ENCODE data around the gene PANK1.

PANK1 gene

DNA sequence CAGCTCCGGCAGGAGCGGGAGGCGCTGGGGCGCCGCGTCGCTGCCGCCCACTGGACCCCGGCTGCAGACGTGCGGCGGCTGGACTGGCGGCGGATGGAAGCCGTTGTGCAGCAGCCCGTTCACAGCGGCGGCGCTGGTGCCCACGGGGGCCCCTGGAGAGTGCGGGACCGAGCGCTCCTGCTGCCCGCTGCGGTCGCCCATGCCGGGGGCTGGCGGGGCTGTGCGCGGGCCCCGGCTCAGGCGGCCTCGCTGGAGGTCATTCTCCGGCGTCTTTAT is 413 bp downstream of the PANK1 start:
- peaks cover 0 to 6% of the 10 kb centered on the region in 2 donors for H3K36me3 ChIP-seq (replicated peaks in 1 of 2; ENCODE audit: control insufficient read depth in 2 of 2, insufficient read depth in 2 of 2, low read length in 2 of 2)
- H2AFZ ChIP-seq (ENCODE audit: low read length) = peak overlapping the region; percentile 89
- H2AK5ac ChIP-seq (ENCODE audit: low read depth, low read length) = peak overlapping the region; percentile 82
- peak overlapping the region; percentile 50 for H2BK120ac ChIP-seq (ENCODE audit: low read depth, low read length)
- no peak overlapping the region for H2BK12ac ChIP-seq (ENCODE audit: low read length)
- no peak for DNase-seq (ENCODE audit: low spot score)
- no peaks in the 10 kb centered on the region for H3K27me3 ChIP-seq (ENCODE audit: control insufficient read depth in 3 of 3, insufficient read depth in 3 of 3, low read depth in 1 of 3, low read length in 3 of 3)
- H2BK5ac ChIP-seq (ENCODE audit: low read length) = peak overlapping the region; percentile 97
- H3K4ac ChIP-seq (ENCODE audit: low read length) = no peak overlapping the region
- H3K79me1 ChIP-seq (ENCODE audit: low read depth, low read length) = no peaks in the 10 kb centered on the region
- peak overlapping the region; percentile 66 to 98 for H3K4me3 ChIP-seq (ENCODE audit: low read length in 2 of 2)
- H3K18ac ChIP-seq (ENCODE audit: low read length) = peak overlapping the region; percentile 97
- peak overlapping the region; percentile 70 for H3K23ac ChIP-seq (ENCODE audit: low read depth, low read length, poor library complexity)
- no peaks in the 10 kb centered on the region for H3K9me3 ChIP-seq (replicated peaks in 1 of 2; ENCODE audit: control insufficient read depth in 2 of 2, insufficient read depth in 1 of 2, low read depth in 1 of 2, low read length in 2 of 2)
- H3K9ac ChIP-seq (ENCODE audit: low read depth, low read length, poor library complexity) = peak overlapping the region; percentile 89
- no CpG with 5 or more reads among the region's 35 CpGs for WGBS, 2 donors (ENCODE audit: extremely low coverage in 2 of 2, insufficient read length in 2 of 2, insufficient replicate concordance in 1 of 2)
- no peak overlapping the region for H4K8ac ChIP-seq (ENCODE audit: low read depth, low read length)
- peak overlapping the region; percentile 95 for H3K14ac ChIP-seq (ENCODE audit: low read length)
- peaks cover 8 to 15% of the 10 kb centered on the region in 2 donors for H3K4me1 ChIP-seq (ENCODE audit: control insufficient read depth in 2 of 2, insufficient read depth in 1 of 2, low read depth in 1 of 2, low read length in 2 of 2)
- H3K4me2 ChIP-seq (ENCODE audit: insufficient read depth, low read length, poor library complexity, severe bottlenecking) = peak overlapping the region; percentile 58
- H4K91ac ChIP-seq (ENCODE audit: low read depth, low read length, poor library complexity) = no peak overlapping the region
- peak overlapping the region; percentile 63 for H2BK15ac ChIP-seq (ENCODE audit: low read length)
- peak overlapping the region; percentile 93 for H3K27ac ChIP-seq (replicated peaks; ENCODE audit: low read length)

DNA sequence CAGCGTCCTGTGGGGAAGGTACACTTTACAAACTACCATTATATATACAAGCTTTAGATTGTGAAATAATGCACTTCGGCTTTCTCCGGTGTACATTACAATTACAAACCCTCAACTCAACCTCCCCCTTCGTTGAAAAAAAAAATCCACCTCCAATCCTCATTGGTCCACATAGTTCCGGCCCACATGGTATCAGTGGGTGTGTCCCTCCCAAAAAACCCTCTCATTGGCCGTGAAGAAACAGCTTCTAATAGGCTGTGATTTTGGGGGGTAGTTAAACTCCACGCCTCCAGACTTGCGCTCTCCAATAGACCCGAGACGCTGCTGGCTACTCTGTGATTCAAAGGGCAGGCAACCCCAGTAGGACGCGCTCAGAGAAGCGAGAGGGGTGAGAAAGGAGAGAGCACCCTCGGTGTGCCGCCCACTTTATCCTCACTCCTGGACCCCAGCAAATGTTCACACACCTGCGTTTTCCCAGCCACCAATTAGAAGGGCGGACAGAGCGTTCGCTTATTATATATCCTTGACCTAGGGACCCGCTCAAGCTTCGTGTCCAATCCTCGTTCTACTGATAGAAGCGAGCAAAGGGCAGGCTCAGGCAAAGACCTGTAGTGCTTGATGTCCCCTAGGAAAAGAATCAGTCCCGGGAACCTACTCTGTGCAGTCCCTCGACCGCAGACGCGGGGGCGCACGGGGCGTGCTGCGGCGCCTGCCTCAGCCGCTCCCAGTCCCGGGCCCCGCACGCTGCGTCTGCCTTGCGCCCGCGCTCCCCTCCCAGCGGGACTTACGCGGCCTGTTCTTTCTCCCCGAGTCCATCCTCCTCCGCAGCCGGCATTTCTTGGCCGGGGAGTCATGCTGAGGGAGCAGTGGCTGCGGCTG is 991 bp downstream of the PANK1 start:
- DNase-seq (ENCODE audit: low spot score) = peak; percentile 93
- H2BK5ac ChIP-seq (ENCODE audit: low read length) = peak overlapping the region; percentile 97
- peak overlapping the region; percentile 66 to 98 for H3K4me3 ChIP-seq (ENCODE audit: low read length in 2 of 2)
- peak overlapping the region; percentile 50 for H2BK120ac ChIP-seq (ENCODE audit: low read depth, low read length)
- no CpG with 5 or more reads among the region's 49 CpGs for WGBS, 2 donors (ENCODE audit: extremely low coverage in 2 of 2, insufficient read length in 2 of 2, insufficient replicate concordance in 1 of 2)
- peak overlapping the region; percentile 58 for H3K4me2 ChIP-seq (ENCODE audit: insufficient read depth, low read length, poor library complexity, severe bottlenecking)
- peak overlapping the region; percentile 95 for H3K14ac ChIP-seq (ENCODE audit: low read length)
- no peak overlapping the region for H4K8ac ChIP-seq (ENCODE audit: low read depth, low read length)
- H3K18ac ChIP-seq (ENCODE audit: low read length) = peak overlapping the region; percentile 97
- H2BK12ac ChIP-seq (ENCODE audit: low read length) = no peak overlapping the region
- no peaks in the 10 kb centered on the region for H3K27me3 ChIP-seq (ENCODE audit: control insufficient read depth in 3 of 3, insufficient read depth in 3 of 3, low read depth in 1 of 3, low read length in 3 of 3)
- peak overlapping the region; percentile 89 for H3K9ac ChIP-seq (ENCODE audit: low read depth, low read length, poor library complexity)
- H3K79me1 ChIP-seq (ENCODE audit: low read depth, low read length) = no peaks in the 10 kb centered on the region
- peaks cover 8 to 15% of the 10 kb centered on the region in 2 donors for H3K4me1 ChIP-seq (ENCODE audit: control insufficient read depth in 2 of 2, insufficient read depth in 1 of 2, low read depth in 1 of 2, low read length in 2 of 2)
- H3K23ac ChIP-seq (ENCODE audit: low read depth, low read length, poor library complexity) = peak overlapping the region; percentile 70
- no peak overlapping the region for H3K4ac ChIP-seq (ENCODE audit: low read length)
- no peak overlapping the region for H4K91ac ChIP-seq (ENCODE audit: low read depth, low read length, poor library complexity)
- no peaks in the 10 kb centered on the region for H3K9me3 ChIP-seq (replicated peaks in 1 of 2; ENCODE audit: control insufficient read depth in 2 of 2, insufficient read depth in 1 of 2, low read depth in 1 of 2, low read length in 2 of 2)
- H2AFZ ChIP-seq (ENCODE audit: low read length) = peak overlapping the region; percentile 89
- peak overlapping the region; percentile 93 for H3K27ac ChIP-seq (replicated peaks; ENCODE audit: low read length)
- peak overlapping the region; percentile 63 for H2BK15ac ChIP-seq (ENCODE audit: low read length)
- H3K36me3 ChIP-seq (replicated peaks in 1 of 2; ENCODE audit: control insufficient read depth in 2 of 2, insufficient read depth in 2 of 2, low read length in 2 of 2) = peaks cover 0 to 12% of the 10 kb centered on the region in 2 donors
- H2AK5ac ChIP-seq (ENCODE audit: low read depth, low read length) = peak overlapping the region; percentile 82

DNA sequence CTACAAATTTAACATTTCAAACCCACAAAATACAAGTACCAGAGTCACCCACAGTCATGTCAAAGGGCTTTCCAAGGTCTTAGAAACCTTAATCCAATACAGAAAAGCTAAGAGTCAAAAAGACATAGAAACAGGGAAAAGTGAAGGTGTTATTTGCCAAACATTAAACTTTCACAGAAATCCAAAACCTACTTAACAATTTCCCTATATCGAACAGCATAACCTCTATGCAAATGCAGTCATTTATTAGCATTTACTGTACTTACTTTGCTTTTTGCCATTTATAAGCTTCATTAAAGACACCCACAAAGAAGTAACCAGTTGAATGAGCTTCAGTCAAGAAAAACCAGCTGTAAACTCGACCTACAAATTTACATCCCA is 1.6 kb downstream of the PANK1 start:
- DNase-seq (ENCODE audit: low spot score) = no peak
- Histone ChIP-seq H3K36me3 (replicated peaks in 1 of 2; ENCODE audit: control insufficient read depth in 2 of 2, insufficient read depth in 2 of 2, low read length in 2 of 2) (peaks cover 0 to 18% of the 10 kb centered on the region in 2 donors), H2BK5ac (ENCODE audit: low read length) (no peak overlapping the region), H3K79me1 (ENCODE audit: low read depth, low read length) (no peaks in the 10 kb centered on the region), H2BK12ac (ENCODE audit: low read length) (no peak overlapping the region), H4K8ac (ENCODE audit: low read depth, low read length) (no peak overlapping the region), H2BK120ac (ENCODE audit: low read depth, low read length) (no peak overlapping the region), H3K23ac (ENCODE audit: low read depth, low read length, poor library complexity) (no peak overlapping the region), H3K4me1 (ENCODE audit: control insufficient read depth in 2 of 2, insufficient read depth in 1 of 2, low read depth in 1 of 2, low read length in 2 of 2) (peaks cover 8 to 15% of the 10 kb centered on the region in 2 donors), H2AFZ (ENCODE audit: low read length) (peak overlapping the region; percentile 55), H3K9ac (ENCODE audit: low read depth, low read length, poor library complexity) (no peak overlapping the region), H3K4me2 (ENCODE audit: insufficient read depth, low read length, poor library complexity, severe bottlenecking) (peak overlapping the region; percentile 27), H3K27ac (replicated peaks; ENCODE audit: low read length) (no peak overlapping the region), H3K14ac (ENCODE audit: low read length) (no peak overlapping the region), H2AK5ac (ENCODE audit: low read depth, low read length) (no peak overlapping the region), H4K91ac (ENCODE audit: low read depth, low read length, poor library complexity) (no peak overlapping the region), H3K4ac (ENCODE audit: low read length) (no peak overlapping the region), H3K4me3 (ENCODE audit: low read length in 2 of 2) (peak overlapping the region; percentile 66 to 79), H3K9me3 (replicated peaks in 1 of 2; ENCODE audit: control insufficient read depth in 2 of 2, insufficient read depth in 1 of 2, low read depth in 1 of 2, low read length in 2 of 2) (no peaks in the 10 kb centered on the region), H3K18ac (ENCODE audit: low read length) (no peak overlapping the region), H2BK15ac (ENCODE audit: low read length) (no peak overlapping the region), H3K27me3 (ENCODE audit: control insufficient read depth in 3 of 3, insufficient read depth in 3 of 3, low read depth in 1 of 3, low read length in 3 of 3) (no peaks in the 10 kb centered on the region)
- WGBS, 2 donors (ENCODE audit: extremely low coverage in 2 of 2, insufficient read length in 2 of 2, insufficient replicate concordance in 1 of 2) = no CpG with 5 or more reads among the region's 2 CpGs

DNA sequence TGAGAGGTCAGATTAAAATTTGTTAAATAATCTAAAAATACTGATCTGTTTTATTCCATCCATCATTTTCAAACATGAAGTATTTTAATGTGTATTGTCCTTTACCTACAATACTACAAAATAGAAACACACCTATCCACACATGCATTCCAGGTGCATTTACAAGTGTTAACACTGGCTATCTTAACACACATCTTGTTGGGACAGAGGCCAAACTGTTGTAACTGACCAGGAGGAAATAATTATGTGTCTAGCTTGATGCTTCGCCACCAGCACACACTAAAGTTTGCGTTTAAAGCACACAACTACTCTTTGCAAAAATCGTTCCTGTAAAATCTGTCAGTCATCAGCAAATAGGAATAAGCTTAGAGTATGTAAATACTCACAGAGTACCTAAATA is 2.8 kb downstream of the PANK1 start:
- WGBS, 2 donors (ENCODE audit: extremely low coverage in 2 of 2, insufficient read length in 2 of 2, insufficient replicate concordance in 1 of 2) = no CpG with 5 or more reads among the region's 3 CpGs
- H2BK120ac ChIP-seq (ENCODE audit: low read depth, low read length) = no peak overlapping the region

More for the DNA sequence above, 2.8 kb downstream of the PANK1 start:
- DNase-seq (ENCODE audit: low spot score) = no peak
- Histone ChIP-seq H2BK5ac (ENCODE audit: low read length) (no peak overlapping the region), H3K4me1 (ENCODE audit: control insufficient read depth in 2 of 2, insufficient read depth in 1 of 2, low read depth in 1 of 2, low read length in 2 of 2) (peaks cover 8 to 14% of the 10 kb centered on the region in 2 donors), H2AFZ (ENCODE audit: low read length) (no peak overlapping the region), H3K27me3 (ENCODE audit: control insufficient read depth in 3 of 3, insufficient read depth in 3 of 3, low read depth in 1 of 3, low read length in 3 of 3) (no peaks in the 10 kb centered on the region), H2AK5ac (ENCODE audit: low read depth, low read length) (no peak overlapping the region), H3K4me3 (ENCODE audit: low read length in 2 of 2) (peak overlapping the region in 1 of 2 donors; percentile 66), H2BK12ac (ENCODE audit: low read length) (no peak overlapping the region), H3K18ac (ENCODE audit: low read length) (no peak overlapping the region), H3K14ac (ENCODE audit: low read length) (no peak overlapping the region), H3K23ac (ENCODE audit: low read depth, low read length, poor library complexity) (no peak overlapping the region), H3K9me3 (replicated peaks in 1 of 2; ENCODE audit: control insufficient read depth in 2 of 2, insufficient read depth in 1 of 2, low read depth in 1 of 2, low read length in 2 of 2) (no peaks in the 10 kb centered on the region), H2BK15ac (ENCODE audit: low read length) (no peak overlapping the region), H4K91ac (ENCODE audit: low read depth, low read length, poor library complexity) (no peak overlapping the region), H4K8ac (ENCODE audit: low read depth, low read length) (no peak overlapping the region), H3K9ac (ENCODE audit: low read depth, low read length, poor library complexity) (no peak overlapping the region), H3K4me2 (ENCODE audit: insufficient read depth, low read length, poor library complexity, severe bottlenecking) (no peak overlapping the region), H3K4ac (ENCODE audit: low read length) (no peak overlapping the region), H3K36me3 (replicated peaks in 1 of 2; ENCODE audit: control insufficient read depth in 2 of 2, insufficient read depth in 2 of 2, low read length in 2 of 2) (peaks cover 0 to 29% of the 10 kb centered on the region in 2 donors), H3K79me1 (ENCODE audit: low read depth, low read length) (no peaks in the 10 kb centered on the region), H3K27ac (replicated peaks; ENCODE audit: low read length) (no peak overlapping the region)
